ENCODE measurements around the gene C2CD3.

The C2CD3 gene

DNA sequence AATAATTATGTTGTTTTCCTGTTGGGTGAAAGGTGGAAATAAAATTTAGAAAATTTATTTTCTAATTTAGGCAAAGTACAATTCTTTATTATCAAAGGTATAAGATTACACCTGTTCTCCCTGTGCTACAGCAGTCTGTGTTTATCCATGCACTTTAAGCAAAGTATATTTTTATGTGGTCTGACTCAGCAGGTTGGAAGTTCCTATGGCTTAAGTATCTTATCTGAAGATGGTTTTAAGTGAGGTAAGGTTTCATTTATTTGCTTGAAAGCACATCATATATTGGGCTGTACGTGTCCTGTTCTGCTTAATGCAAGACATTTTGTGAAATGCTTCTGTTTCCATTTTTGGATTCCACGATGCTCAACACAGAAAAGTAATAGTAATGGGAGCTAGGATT is 14.9 kb upstream of the C2CD3 start:
- H3K36me3 ChIP-seq, result peaks cover 3% of the 10 kb centered on the region; the same call in 1 of the 2 replicates
- no peak overlapping the region for H3K4me3 ChIP-seq (ENCODE audit: low read depth, low read length)
- no peaks in the 10 kb centered on the region for H3K27me3 ChIP-seq (ENCODE audit: insufficient read depth, low read depth, severe bottlenecking)
- DNase-seq, result no peak
- H3K27ac ChIP-seq, result no peak overlapping the region
- TF ChIP-seq, protein P1, sequence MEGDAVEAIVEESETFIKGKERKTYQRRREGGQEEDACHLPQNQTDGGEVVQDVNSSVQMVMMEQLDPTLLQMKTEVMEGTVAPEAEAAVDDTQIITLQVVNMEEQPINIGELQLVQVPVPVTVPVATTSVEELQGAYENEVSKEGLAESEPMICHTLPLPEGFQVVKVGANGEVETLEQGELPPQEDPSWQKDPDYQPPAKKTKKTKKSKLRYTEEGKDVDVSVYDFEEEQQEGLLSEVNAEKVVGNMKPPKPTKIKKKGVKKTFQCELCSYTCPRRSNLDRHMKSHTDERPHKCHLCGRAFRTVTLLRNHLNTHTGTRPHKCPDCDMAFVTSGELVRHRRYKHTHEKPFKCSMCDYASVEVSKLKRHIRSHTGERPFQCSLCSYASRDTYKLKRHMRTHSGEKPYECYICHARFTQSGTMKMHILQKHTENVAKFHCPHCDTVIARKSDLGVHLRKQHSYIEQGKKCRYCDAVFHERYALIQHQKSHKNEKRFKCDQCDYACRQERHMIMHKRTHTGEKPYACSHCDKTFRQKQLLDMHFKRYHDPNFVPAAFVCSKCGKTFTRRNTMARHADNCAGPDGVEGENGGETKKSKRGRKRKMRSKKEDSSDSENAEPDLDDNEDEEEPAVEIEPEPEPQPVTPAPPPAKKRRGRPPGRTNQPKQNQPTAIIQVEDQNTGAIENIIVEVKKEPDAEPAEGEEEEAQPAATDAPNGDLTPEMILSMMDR (IDR thresholded peaks at IDR 0.05; ENCODE audit: low read depth, low read length), result no peak
- no peaks in the 10 kb centered on the region for H3K9me3 ChIP-seq (ENCODE audit: severe bottlenecking)

DNA sequence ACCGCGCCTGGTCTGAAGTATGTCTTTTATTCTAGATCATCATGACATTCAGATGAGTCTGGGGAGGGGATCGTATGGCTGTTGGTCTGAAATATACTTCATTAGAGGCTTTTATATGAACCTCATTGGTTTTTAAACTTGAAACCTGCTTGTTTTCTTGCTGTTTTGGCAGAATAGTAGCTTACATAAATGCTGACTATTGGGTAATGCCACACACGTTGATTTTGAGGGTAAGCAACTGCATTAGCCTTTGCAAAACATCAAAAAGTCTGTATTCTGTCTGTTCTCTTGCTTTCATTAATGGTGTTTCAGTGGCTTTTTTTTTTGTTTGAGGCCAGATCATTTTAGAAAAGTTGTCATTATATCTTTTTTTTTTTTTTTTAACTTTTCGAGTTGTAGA is 14.5 kb upstream of the C2CD3 start:
- H3K36me3 ChIP-seq, result peaks cover 3% of the 10 kb centered on the region; the same call in 1 of the 2 replicates

GRCh38 chr11:74182635-74183034 is 11.8 kb upstream of the C2CD3 start:
- DNase-seq, result no peak
- no peak overlapping the region for H3K27ac ChIP-seq
- no peaks in the 10 kb centered on the region for H3K27me3 ChIP-seq (ENCODE audit: insufficient read depth, low read depth, severe bottlenecking)
- H3K36me3 ChIP-seq, result peaks cover 3% of the 10 kb centered on the region; the same call in 1 of the 2 replicates
- TF ChIP-seq, protein P1 (IDR thresholded peaks at IDR 0.05; ENCODE audit: low read depth, low read length), result no peak
- H3K4me3 ChIP-seq (ENCODE audit: low read depth, low read length), result no peak overlapping the region
- H3K9me3 ChIP-seq (ENCODE audit: severe bottlenecking), result no peaks in the 10 kb centered on the region

More for the DNA sequence above, 14.5 kb upstream of the C2CD3 start:
- Histone ChIP-seq H3K4me3 (ENCODE audit: low read depth, low read length) (no peak overlapping the region), H3K27me3 (ENCODE audit: insufficient read depth, low read depth, severe bottlenecking) (no peaks in the 10 kb centered on the region), H3K9me3 (ENCODE audit: severe bottlenecking) (no peaks in the 10 kb centered on the region), H3K27ac (no peak overlapping the region)
- TF ChIP-seq, protein P1 (IDR thresholded peaks at IDR 0.05; ENCODE audit: low read depth, low read length), result no peak
- no peak for DNase-seq

DNA sequence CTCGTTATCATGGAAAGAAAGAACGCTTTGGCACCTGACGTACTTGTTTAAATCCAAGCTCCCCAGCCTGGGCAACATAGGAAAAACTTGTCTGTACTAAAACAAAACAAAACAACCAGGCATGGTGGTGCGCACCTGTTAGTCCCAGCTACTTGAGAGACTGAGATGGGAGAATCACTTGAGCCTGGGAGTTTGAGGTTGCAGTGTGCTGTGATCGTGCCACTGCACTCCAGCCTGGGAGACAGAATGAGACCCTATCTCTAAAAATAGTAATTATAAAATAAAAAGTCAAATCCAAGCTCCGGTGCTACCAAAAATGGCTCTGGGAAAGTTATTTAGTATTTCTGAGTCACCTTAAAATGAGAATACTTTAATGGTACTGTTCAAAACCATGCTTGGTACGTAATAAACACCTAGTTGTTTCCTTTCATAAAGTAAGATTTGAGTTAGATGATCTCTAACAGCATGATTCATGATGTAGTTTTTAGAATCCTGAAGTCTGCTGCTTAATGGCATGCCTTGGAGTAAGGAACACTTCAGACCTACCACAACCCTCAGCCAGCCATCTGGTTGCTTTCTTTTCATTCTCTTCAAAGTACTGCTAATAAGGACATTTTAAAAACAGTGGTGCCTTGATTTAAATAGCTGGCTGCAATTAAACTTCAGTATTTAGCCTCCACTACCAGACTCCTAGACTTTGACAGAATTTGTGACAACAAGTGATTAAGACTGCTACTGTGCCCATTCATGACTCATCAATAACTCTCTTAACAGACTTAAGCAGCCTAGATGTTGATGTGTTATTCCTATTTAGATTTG is 8.6 kb upstream of the C2CD3 start:
- Histone ChIP-seq H3K27me3 (ENCODE audit: insufficient read depth, low read depth, severe bottlenecking) (no peaks in the 10 kb centered on the region), H3K36me3 (peaks cover 8% of the 10 kb centered on the region), H3K27ac (no peak overlapping the region), H3K9me3 (ENCODE audit: severe bottlenecking) (no peaks in the 10 kb centered on the region), H3K4me3 (ENCODE audit: low read depth, low read length) (no peak overlapping the region)
- DNase-seq, result no peak
- TF ChIP-seq, protein P1 (IDR thresholded peaks at IDR 0.05; ENCODE audit: low read depth, low read length), result no peak

- Histone ChIP-seq H3K4me3 (ENCODE audit: low read depth, low read length) (no peak overlapping the region), H3K36me3 (peaks cover 22% of the 10 kb centered on the region), H3K9me3 (ENCODE audit: severe bottlenecking) (no peaks in the 10 kb centered on the region), H3K27ac (no peak overlapping the region), H3K27me3 (ENCODE audit: insufficient read depth, low read depth, severe bottlenecking) (no peaks in the 10 kb centered on the region)
- TF ChIP-seq, protein P1 (IDR thresholded peaks at IDR 0.05; ENCODE audit: low read depth, low read length), result no peak
- DNase-seq, result no peak
These were observed 5.1 kb upstream of the C2CD3 start for GRCh38 chr11:74175920-74176319.
